ENCODE measurements around the gene ESYT1. TPM values are rescaled to one million over a fixed set of nuclear protein-coding genes. Genes with fewer than 3 reads are reported as not detected.
A peak's percentile ranks its signal among the peaks of the same experiment; 100 is the strongest.

The ESYT1 gene
- total and polyA plus RNA-seq, 2 donors (not counting 3 experiments of a cell fraction or from before 2014, with no cell fraction given), result 161 to 234 TPM

DNA sequence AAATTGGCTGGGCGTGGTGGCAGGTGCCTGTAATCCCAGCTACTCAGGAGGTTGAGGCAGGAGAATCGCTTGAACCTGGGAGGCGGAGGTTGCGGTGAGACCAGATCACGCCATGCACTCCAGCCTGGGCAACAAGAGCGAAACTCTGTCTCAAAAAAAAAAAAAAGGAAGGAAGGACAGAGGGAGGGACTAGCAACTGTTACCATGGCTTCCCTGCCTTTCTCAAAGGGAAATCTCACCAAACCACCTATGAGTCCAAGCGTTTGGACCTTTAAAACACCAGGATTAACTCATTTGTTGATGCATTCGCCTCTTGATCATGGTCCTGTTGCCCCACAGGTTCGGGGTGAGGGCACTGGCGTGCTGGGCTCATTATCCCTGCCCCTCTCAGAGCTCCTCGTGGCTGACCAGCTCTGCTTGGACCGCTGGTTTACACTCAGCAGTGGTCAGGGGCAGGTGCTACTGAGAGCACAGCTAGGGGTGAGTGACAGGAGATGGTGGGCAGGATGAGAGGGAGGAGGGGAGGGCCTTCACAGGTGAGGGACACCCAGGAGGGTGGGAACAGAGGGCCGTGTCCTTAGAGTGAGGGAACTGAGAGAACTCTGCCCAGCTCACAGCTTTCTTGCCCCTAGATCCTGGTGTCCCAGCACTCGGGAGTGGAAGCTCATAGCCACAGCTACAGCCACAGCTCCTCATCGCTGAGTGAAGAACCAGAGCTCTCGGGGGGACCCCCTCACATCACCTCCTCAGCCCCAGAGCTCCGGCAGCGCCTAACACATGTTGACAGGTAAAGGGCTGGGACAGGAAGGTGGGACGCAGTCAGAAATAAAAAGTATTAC is 14.1 kb downstream of the ESYT1 start:
- POLR2A ChIA-PET, result interaction anchor here (0.5 to 1.8 kb wide), 3 partner anchors 14 to 27 kb away, joined by 3 to 7 read pairs (median 5); partner anchors contain the start of gene ESYT1
- TF ChIP-seq POLR2A (IDR thresholded peaks at IDR 0.05; ENCODE audit: low read depth, low read length) (no peak), JUN (IDR thresholded peaks at IDR 0.05; ENCODE audit: borderline replicate concordance, insufficient read depth, insufficient read length, low read depth) (no peak), POLR2AphosphoS5 (IDR thresholded peaks at IDR 0.05; ENCODE audit: insufficient read depth, low read depth, low read length) (no peak), FOS (IDR thresholded peaks at IDR 0.05; ENCODE audit: borderline replicate concordance, insufficient read depth, low read length) (no peak)
- TF ChIP-seq, protein P1, sequence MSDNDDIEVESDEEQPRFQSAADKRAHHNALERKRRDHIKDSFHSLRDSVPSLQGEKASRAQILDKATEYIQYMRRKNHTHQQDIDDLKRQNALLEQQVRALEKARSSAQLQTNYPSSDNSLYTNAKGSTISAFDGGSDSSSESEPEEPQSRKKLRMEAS (IDR thresholded peaks at IDR 0.05; ENCODE audit: insufficient read depth, insufficient read length), result no peak
- Histone ChIP-seq H4K20me1 (replicated peaks; ENCODE audit: control insufficient read depth, extremely low read depth, insufficient read depth, low read length) (no peaks in the 10 kb centered on the region), H3K36me3 (ENCODE audit: control insufficient read depth in 2 of 2, extremely low read depth in 1 of 2, insufficient read depth in 2 of 2, low read length in 2 of 2) (peaks cover 21 to 41% of the 10 kb centered on the region in 2 experiments), H3K27ac (ENCODE audit: insufficient read depth, low read depth, low read length) (no peak overlapping the region), H3K9me1 (replicated peaks; ENCODE audit: control insufficient read depth, extremely low read depth, insufficient read depth, low read length) (no peaks in the 10 kb centered on the region), H3K9ac (replicated peaks; ENCODE audit: extremely low read depth, insufficient read depth, low read length) (no peak overlapping the region), H2AFZ (ENCODE audit: low read depth, low read length) (no peak overlapping the region), H3K4me2 (ENCODE audit: insufficient read depth, low read length) (no peak overlapping the region), H3K79me2 (ENCODE audit: control insufficient read depth, insufficient read depth, low read length) (no peaks in the 10 kb centered on the region), H3K27me3 (ENCODE audit: control insufficient read depth in 2 of 2, insufficient read depth in 2 of 2, low read length in 2 of 2) (no peaks in the 10 kb centered on the region), H3K4me1 (ENCODE audit: control insufficient read depth, extremely low read depth, insufficient read depth, low read length) (peaks cover 28% of the 10 kb centered on the region), H3K9me3 (replicated peaks; ENCODE audit: control insufficient read depth, insufficient read depth, low read length) (no peaks in the 10 kb centered on the region), H3K4me3 (replicated peaks in 1 of 3; ENCODE audit: insufficient read depth in 1 of 3, low read depth in 1 of 3, low read length in 3 of 3) (no peak overlapping the region)
- no TSS peak for BruUV-seq (replicated peaks)
- intact Hi-C loops (cut with micrococcal nuclease), result no loop called here
- CTCF ChIA-PET, result interaction anchor here (1.5 to 5.3 kb wide), 2 partner anchors 15 to 47 kb away, joined by 4 to 30 read pairs; partner anchors contain the start of genes ESYT1 and SMARCC2
- DNase-seq (ENCODE audit: low read depth, low spot score) (no peak), FAIRE-seq (no peak)
- dilution Hi-C loops (cut with MboI; ENCODE audit: extremely low pct_ligation_motif_present, low sequenced_read_pairs), result no loop called here

- H3K4me2 ChIP-seq (ENCODE audit: insufficient read depth, low read length), result peak overlapping the region; percentile 3
- H3K79me2 ChIP-seq (ENCODE audit: control insufficient read depth, insufficient read depth, low read length), result no peaks in the 10 kb centered on the region
- BruUV-seq (replicated peaks), result no TSS peak
- no peaks in the 10 kb centered on the region for H3K9me3 ChIP-seq (replicated peaks; ENCODE audit: control insufficient read depth, insufficient read depth, low read length)
- intact Hi-C loops (cut with micrococcal nuclease), result no loop called here
- no peak overlapping the region for H2AFZ ChIP-seq (ENCODE audit: low read depth, low read length)
- no peaks in the 10 kb centered on the region for H4K20me1 ChIP-seq (replicated peaks; ENCODE audit: control insufficient read depth, extremely low read depth, insufficient read depth, low read length)
- H3K27ac ChIP-seq (ENCODE audit: insufficient read depth, low read depth, low read length), result peak overlapping the region; percentile 27
- H3K27me3 ChIP-seq (ENCODE audit: control insufficient read depth in 2 of 2, insufficient read depth in 2 of 2, low read length in 2 of 2), result no peaks in the 10 kb centered on the region
- TF ChIP-seq POLR2A (IDR thresholded peaks at IDR 0.05; ENCODE audit: low read depth, low read length) (no peak), MYC (IDR thresholded peaks at IDR 0.05; ENCODE audit: low read depth, low read length) (no peak), JUN (IDR thresholded peaks at IDR 0.05; ENCODE audit: borderline replicate concordance, insufficient read depth, insufficient read length, low read depth) (peak; percentile 28), CTCF (IDR thresholded peaks at IDR 0.05; ENCODE audit: extremely low read depth in 1 of 2, insufficient read depth in 1 of 2, low read depth in 1 of 2, low read length in 2 of 2) (no peak), FOS (IDR thresholded peaks at IDR 0.05; ENCODE audit: borderline replicate concordance, insufficient read depth, low read length) (peak; percentile 56), POLR2AphosphoS5 (IDR thresholded peaks at IDR 0.05; ENCODE audit: insufficient read depth, low read depth, low read length) (no peak), GATA2 (IDR thresholded peaks at IDR 0.05; ENCODE audit: insufficient read depth, insufficient read length, low read depth, low read length) (no peak), EZH2 (IDR thresholded peaks at IDR 0.05; ENCODE audit: borderline replicate concordance, low read depth, low read length, severe bottlenecking) (no peak)
- TF ChIP-seq, protein P1 (IDR thresholded peaks at IDR 0.05; ENCODE audit: insufficient read depth, insufficient read length), result no peak
- peaks cover 15 to 32% of the 10 kb centered on the region in 2 experiments for H3K36me3 ChIP-seq (ENCODE audit: control insufficient read depth in 2 of 2, extremely low read depth in 1 of 2, insufficient read depth in 2 of 2, low read length in 2 of 2)
- H3K4me1 ChIP-seq (ENCODE audit: control insufficient read depth, extremely low read depth, insufficient read depth, low read length), result peaks cover 29% of the 10 kb centered on the region
- FAIRE-seq, result peak; percentile 55
- no peak for DNase-seq (ENCODE audit: low read depth, low spot score)
- no peaks in the 10 kb centered on the region for H3K9me1 ChIP-seq (replicated peaks; ENCODE audit: control insufficient read depth, extremely low read depth, insufficient read depth, low read length)
- CTCF ChIA-PET, result interaction anchor here (1.1 to 5.3 kb wide), 5 partner anchors 9 to 47 kb away, joined by 3 to 30 read pairs (median 5); partner anchors contain the start of genes ESYT1, MYL6B, SMARCC2 and ZC3H10
- H3K4me3 ChIP-seq (replicated peaks in 1 of 3; ENCODE audit: insufficient read depth in 1 of 3, low read depth in 1 of 3, low read length in 3 of 3), result no peak overlapping the region
- dilution Hi-C loops (cut with MboI; ENCODE audit: extremely low pct_ligation_motif_present, low sequenced_read_pairs), result no loop called here
- H3K9ac ChIP-seq (replicated peaks; ENCODE audit: extremely low read depth, insufficient read depth, low read length), result no peak overlapping the region
- POLR2A ChIA-PET, result interaction anchor here (1.5 to 2.2 kb wide), 3 partner anchors 15 to 19 kb away, joined by 7 to 15 read pairs (median 13); partner anchors contain the start of genes ESYT1 and MYL6
Observed at GRCh38 chr12:56143217-56143616, 15.2 kb downstream of the ESYT1 start.
